ENCODE measurements around the gene DEDD2. TPM values are rescaled to one million over a fixed set of nuclear protein-coding genes. Genes with fewer than 3 reads are reported as not detected.

The DEDD2 gene
- total RNA-seq, 2 experiments from 2014 or later, result 31.8 to 36.0 TPM

GRCh38 chr19:42176649-42176989, 40.9 kb downstream of the DEDD2 start:
- DNase-seq, result no peak
- POLR2A ChIA-PET, result interaction anchor here (1.0 kb wide), 1 partner anchor 39 kb away, joined by 3 read pairs; no protein-coding TSS in a partner anchor
- H3K27ac Mint-ChIP-seq, result no peak overlapping the region
- no peaks in the 10 kb centered on the region for H3K36me3 Mint-ChIP-seq (ENCODE audit: low read depth)
- CTCF ChIA-PET, result interaction anchor here (1.1 to 2.9 kb wide), 14 partner anchors 9 to 224 kb away, joined by 3 to 30 read pairs (median 5); partner anchors contain the start of genes POU2F2 and ZNF526
- peak; percentile 62 for ATAC-seq
- H3K9me3 Mint-ChIP-seq (ENCODE audit: insufficient read depth), result no peaks in the 10 kb centered on the region
- H3K27me3 Mint-ChIP-seq (ENCODE audit: low read depth), result peaks cover 29% of the 10 kb centered on the region
- H3K4me1 Mint-ChIP-seq (ENCODE audit: low read depth), result peaks cover 15% of the 10 kb centered on the region
- H3K4me3 Mint-ChIP-seq, result peak overlapping the region; percentile 78

DNA sequence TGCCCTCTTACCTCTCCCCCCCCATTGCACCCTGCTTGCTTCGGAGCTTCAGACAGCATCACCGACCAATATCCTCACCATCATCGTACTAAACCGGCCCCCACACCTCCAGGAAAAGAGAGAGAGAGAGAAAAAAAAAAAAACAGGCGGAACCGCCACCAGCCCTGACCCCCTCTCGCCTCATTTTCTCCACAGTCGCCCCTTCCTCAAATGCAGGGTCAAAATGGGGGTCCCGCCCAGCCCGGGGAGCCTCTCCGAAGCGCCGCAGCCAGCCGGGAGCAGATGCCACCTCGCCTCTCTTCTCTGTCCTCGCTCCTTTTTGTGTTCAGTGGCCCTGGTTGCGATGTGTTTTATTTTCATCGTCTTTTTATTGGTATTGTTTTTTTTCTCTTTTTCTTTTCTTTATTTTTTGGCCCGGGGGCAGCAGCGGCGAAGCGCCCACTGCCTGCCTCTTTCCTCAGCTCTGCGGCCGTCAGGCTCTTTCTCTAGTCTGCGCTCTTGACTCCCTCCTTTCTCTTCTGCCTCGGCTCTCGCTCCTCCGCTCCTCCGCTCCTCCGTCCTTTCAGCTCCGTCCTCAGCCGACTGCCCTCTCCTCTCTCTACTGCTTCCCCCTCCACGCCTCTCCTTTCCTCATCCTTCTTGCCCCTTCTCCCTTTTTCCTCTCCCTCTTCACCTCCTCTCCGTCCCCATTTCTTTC, 41.4 kb downstream of the DEDD2 start:
- peak; percentile 31 for DNase-seq
- Mint-ChIP-seq H3K27me3 (ENCODE audit: low read depth) (peaks cover 29% of the 10 kb centered on the region), H3K36me3 (ENCODE audit: low read depth) (no peaks in the 10 kb centered on the region), H3K4me1 (ENCODE audit: low read depth) (peaks cover 15% of the 10 kb centered on the region), H3K27ac (no peak overlapping the region), H3K9me3 (ENCODE audit: insufficient read depth) (no peaks in the 10 kb centered on the region), H3K4me3 (peak overlapping the region; percentile 78)
- ATAC-seq, result peak; percentile 37
- ChIA-PET CTCF (interaction anchor here (0.6 to 2.9 kb wide), 19 partner anchors 9 to 1459 kb away, joined by 3 to 30 read pairs (median 4); partner anchors contain the start of genes POU2F2 and ZNF526), POLR2A (interaction anchor here (0.5 to 1.0 kb wide), 3 partner anchors 16 to 39 kb away, joined by 3 to 4 read pairs (median 3); no protein-coding TSS in a partner anchor)

- peaks cover 15% of the 10 kb centered on the region for H3K4me1 Mint-ChIP-seq (ENCODE audit: low read depth)
- no peaks in the 10 kb centered on the region for H3K9me3 Mint-ChIP-seq (ENCODE audit: insufficient read depth)
- peaks cover 29% of the 10 kb centered on the region for H3K27me3 Mint-ChIP-seq (ENCODE audit: low read depth)
- ChIA-PET POLR2A (interaction anchor here (1.0 kb wide), 1 partner anchor 25 kb away, joined by 4 read pairs; no protein-coding TSS in a partner anchor), CTCF (interaction anchor here (0.7 to 2.9 kb wide), 14 partner anchors 8 to 226 kb away, joined by 3 to 30 read pairs (median 4); partner anchors contain the start of gene POU2F2)
- no peak overlapping the region for H3K27ac Mint-ChIP-seq
- peak overlapping the region; percentile 78 for H3K4me3 Mint-ChIP-seq
- H3K36me3 Mint-ChIP-seq (ENCODE audit: low read depth), result no peaks in the 10 kb centered on the region
- ATAC-seq, result no peak
- DNase-seq, result no peak
Observed at GRCh38 chr19:42174958-42175734, 42.3 kb downstream of the DEDD2 start.

GRCh38 chr19:42174188-42174587, 43.3 kb downstream of the DEDD2 start:
- Mint-ChIP-seq H3K9me3 (ENCODE audit: insufficient read depth) (no peaks in the 10 kb centered on the region), H3K4me1 (ENCODE audit: low read depth) (peaks cover 15% of the 10 kb centered on the region), H3K27ac (no peak overlapping the region), H3K36me3 (ENCODE audit: low read depth) (no peaks in the 10 kb centered on the region), H3K27me3 (ENCODE audit: low read depth) (peaks cover 29% of the 10 kb centered on the region), H3K4me3 (no peak overlapping the region)
- DNase-seq (no peak), ATAC-seq (no peak)
- CTCF ChIA-PET, result no interaction called here
- POLR2A ChIA-PET, result no interaction called here

DNA sequence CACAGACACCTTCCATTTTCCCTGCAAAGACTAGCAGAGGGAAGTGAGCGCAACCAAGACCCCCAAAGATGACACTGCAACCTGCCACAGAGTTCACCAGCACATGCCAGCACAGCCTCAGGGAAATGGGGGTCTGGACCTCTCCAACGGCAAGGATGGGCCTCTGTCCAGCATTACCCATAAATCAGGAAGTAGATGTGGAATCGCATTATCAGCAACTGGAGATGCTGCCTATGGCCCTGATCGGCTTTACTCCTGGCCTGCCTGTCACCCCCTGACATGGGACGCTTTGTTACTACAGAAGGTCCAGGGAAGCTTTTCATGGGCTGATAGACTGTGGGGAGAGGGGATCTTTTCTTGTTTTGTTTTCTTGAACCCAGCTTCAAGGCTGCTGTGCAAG, 43.8 kb downstream of the DEDD2 start:
- ChIA-PET CTCF (no interaction called here), POLR2A (no interaction called here)
- Mint-ChIP-seq H3K27ac (no peak overlapping the region), H3K9me3 (ENCODE audit: insufficient read depth) (no peaks in the 10 kb centered on the region), H3K36me3 (ENCODE audit: low read depth) (no peaks in the 10 kb centered on the region), H3K27me3 (ENCODE audit: low read depth) (peaks cover 29% of the 10 kb centered on the region), H3K4me1 (ENCODE audit: low read depth) (peaks cover 15% of the 10 kb centered on the region), H3K4me3 (no peak overlapping the region)
- DNase-seq (no peak), ATAC-seq (no peak)

GRCh38 chr19:42172261-42172660, 45.2 kb downstream of the DEDD2 start:
- POLR2A ChIA-PET, result no interaction called here
- Mint-ChIP-seq H3K9me3 (ENCODE audit: insufficient read depth) (no peaks in the 10 kb centered on the region), H3K27me3 (ENCODE audit: low read depth) (peaks cover 29% of the 10 kb centered on the region), H3K36me3 (ENCODE audit: low read depth) (no peaks in the 10 kb centered on the region), H3K4me3 (no peak overlapping the region), H3K4me1 (ENCODE audit: low read depth) (peaks cover 15% of the 10 kb centered on the region), H3K27ac (no peak overlapping the region)
- DNase-seq (no peak), ATAC-seq (no peak)
- CTCF ChIA-PET, result no interaction called here

GRCh38 chr19:42170715-42171114, 46.8 kb downstream of the DEDD2 start:
- Mint-ChIP-seq H3K36me3 (ENCODE audit: low read depth) (no peaks in the 10 kb centered on the region), H3K4me1 (ENCODE audit: low read depth) (peaks cover 7% of the 10 kb centered on the region), H3K27ac (no peak overlapping the region), H3K4me3 (no peak overlapping the region), H3K9me3 (ENCODE audit: insufficient read depth) (no peaks in the 10 kb centered on the region), H3K27me3 (ENCODE audit: low read depth) (peaks cover 21% of the 10 kb centered on the region)
- CTCF ChIA-PET, result no interaction called here
- ATAC-seq (no peak), DNase-seq (no peak)
- POLR2A ChIA-PET, result no interaction called here

- CTCF ChIA-PET, result interaction anchor here (0.5 kb wide), 1 partner anchor 20 kb away, joined by 3 read pairs; no protein-coding TSS in a partner anchor
- no peak overlapping the region for H3K27ac Mint-ChIP-seq
- H3K27me3 Mint-ChIP-seq (ENCODE audit: low read depth), result peaks cover 11% of the 10 kb centered on the region
- no peaks in the 10 kb centered on the region for H3K36me3 Mint-ChIP-seq (ENCODE audit: low read depth)
- POLR2A ChIA-PET, result no interaction called here
- H3K9me3 Mint-ChIP-seq (ENCODE audit: insufficient read depth), result no peaks in the 10 kb centered on the region
- ATAC-seq, result no peak
- H3K4me3 Mint-ChIP-seq, result no peak overlapping the region
- no peak for DNase-seq
- peaks cover 7% of the 10 kb centered on the region for H3K4me1 Mint-ChIP-seq (ENCODE audit: low read depth)
Observed at GRCh38 chr19:42169486-42170413, 47.7 kb downstream of the DEDD2 start.

- H3K27ac Mint-ChIP-seq, result no peak overlapping the region
- no peak for DNase-seq
- no peaks in the 10 kb centered on the region for H3K27me3 Mint-ChIP-seq (ENCODE audit: low read depth)
- H3K36me3 Mint-ChIP-seq (ENCODE audit: low read depth), result no peaks in the 10 kb centered on the region
- ChIA-PET CTCF (interaction anchor here (1.0 to 1.3 kb wide), 2 partner anchors 9 to 60 kb away, joined by 3 to 5 read pairs; no protein-coding TSS in a partner anchor), POLR2A (no interaction called here)
- no peak overlapping the region for H3K4me3 Mint-ChIP-seq
- H3K9me3 Mint-ChIP-seq (ENCODE audit: insufficient read depth), result no peaks in the 10 kb centered on the region
- ATAC-seq, result no peak
- H3K4me1 Mint-ChIP-seq (ENCODE audit: low read depth), result peaks cover 7% of the 10 kb centered on the region
Observed at GRCh38 chr19:42168206-42168605, 49.3 kb downstream of the DEDD2 start.

GRCh38 chr19:42166316-42166715, 51.2 kb downstream of the DEDD2 start:
- Mint-ChIP-seq H3K4me1 (ENCODE audit: low read depth) (peaks cover 7% of the 10 kb centered on the region), H3K9me3 (ENCODE audit: insufficient read depth) (no peaks in the 10 kb centered on the region), H3K36me3 (ENCODE audit: low read depth) (no peaks in the 10 kb centered on the region), H3K27ac (no peak overlapping the region), H3K27me3 (ENCODE audit: low read depth) (peaks cover under 1% of the 10 kb centered on the region), H3K4me3 (no peak overlapping the region)
- DNase-seq (no peak), ATAC-seq (no peak)
- CTCF ChIA-PET, result interaction anchor here (2.6 kb wide), 1 partner anchor 10 kb away, joined by 7 read pairs; no protein-coding TSS in a partner anchor
- POLR2A ChIA-PET, result no interaction called here

- Mint-ChIP-seq H3K9me3 (ENCODE audit: insufficient read depth) (no peaks in the 10 kb centered on the region), H3K4me1 (ENCODE audit: low read depth) (peaks cover 7% of the 10 kb centered on the region), H3K36me3 (ENCODE audit: low read depth) (no peaks in the 10 kb centered on the region), H3K4me3 (no peak overlapping the region), H3K27ac (no peak overlapping the region), H3K27me3 (ENCODE audit: low read depth) (peaks cover 9% of the 10 kb centered on the region)
- CTCF ChIA-PET, result interaction anchor here (1.3 to 2.6 kb wide), 3 partner anchors 11 to 56 kb away, joined by 3 to 7 read pairs (median 7); no protein-coding TSS in a partner anchor
- POLR2A ChIA-PET, result no interaction called here
- ATAC-seq, result no peak
- DNase-seq, result no peak
Observed at GRCh38 chr19:42165146-42165545, 52.3 kb downstream of the DEDD2 start.

Measured in activated CD8-positive, alpha-beta T cell treated with anti-CD3 and anti-CD28 coated beads, Interleukin-2, amount 10 ng/mL, durations not matched to agents 7 days and 5 days (primary cell).